Measurements from ENCODE around the gene ANLN.
"Not testable (repeated sequence)": the region's sequence is repeated elsewhere in the genome, so short reads cannot be mapped to it uniquely, and the experiment has no call there.

Gene ANLN

GRCh38 chr7:36389371-36390198, at the start of gene ANLN:
Gene ANLN, plus strand, starts transcription at chr7:36389862. Its CDS starts 165 bp downstream, at chr7:36390027.
- peak; percentile 81 for DNase-seq (ENCODE audit: low read depth, low spot score)

- DNase-seq (ENCODE audit: low read depth, low spot score): no peak
Observed at GRCh38 chr7:36343548-36343947, 46.1 kb upstream of the ANLN start.

GRCh38 chr7:36344622-36345021, 45.0 kb upstream of the ANLN start:
- no peak for DNase-seq (ENCODE audit: low read depth, low spot score)

DNA sequence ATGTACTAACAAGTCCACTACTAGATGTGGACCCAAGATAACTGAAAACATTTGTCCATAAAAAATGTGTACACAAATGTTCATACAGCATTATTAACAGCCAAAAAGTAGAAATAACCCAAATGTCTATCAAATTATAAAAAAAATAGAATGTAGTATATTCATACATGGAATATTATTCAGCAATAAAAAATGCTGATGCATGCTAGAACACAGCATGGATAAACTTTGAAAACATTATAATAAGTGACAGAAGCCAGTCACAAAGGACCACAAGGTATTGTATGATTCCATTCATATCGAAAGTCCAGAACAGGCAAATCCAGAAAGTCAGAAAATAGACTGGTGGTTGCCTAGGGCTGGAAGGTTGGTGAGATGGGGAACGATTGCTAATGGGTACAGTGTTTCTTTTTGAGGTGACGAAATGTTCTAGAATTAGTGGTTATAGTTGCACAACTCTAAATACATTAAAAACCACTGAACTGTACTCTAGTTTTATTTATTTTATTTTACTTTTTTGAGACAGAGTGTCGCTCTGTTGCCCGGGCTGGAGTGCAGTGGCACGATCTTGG, 43.3 kb upstream of the ANLN start:
- DNase-seq (ENCODE audit: low read depth, low spot score): no peak

DNA sequence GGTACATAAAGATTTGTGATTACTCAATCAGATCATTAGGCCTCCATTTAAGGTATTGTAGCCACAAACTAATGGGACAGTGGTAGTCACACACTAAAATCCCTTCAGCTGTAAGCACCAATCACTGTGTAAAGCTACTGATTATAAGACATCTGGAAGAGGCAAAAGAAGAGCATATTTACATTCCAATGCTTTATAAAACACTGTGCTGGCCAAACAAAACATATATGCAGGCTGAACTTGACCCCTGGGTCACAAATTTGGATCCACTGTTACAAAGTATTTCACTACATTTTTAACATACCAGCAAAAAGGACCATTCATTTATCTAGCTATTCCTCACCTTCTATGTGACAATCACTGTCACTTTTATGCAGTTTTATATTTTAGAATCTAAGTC, 41.4 kb upstream of the ANLN start:
- peak; percentile 49 for DNase-seq (ENCODE audit: low read depth, low spot score)

GRCh38 chr7:36348771-36349170, 40.9 kb upstream of the ANLN start:
- DNase-seq (ENCODE audit: low read depth, low spot score): peak; percentile 54

- DNase-seq (ENCODE audit: low read depth, low spot score): no peak
Observed at GRCh38 chr7:36349626-36350025, 40.0 kb upstream of the ANLN start.

DNA sequence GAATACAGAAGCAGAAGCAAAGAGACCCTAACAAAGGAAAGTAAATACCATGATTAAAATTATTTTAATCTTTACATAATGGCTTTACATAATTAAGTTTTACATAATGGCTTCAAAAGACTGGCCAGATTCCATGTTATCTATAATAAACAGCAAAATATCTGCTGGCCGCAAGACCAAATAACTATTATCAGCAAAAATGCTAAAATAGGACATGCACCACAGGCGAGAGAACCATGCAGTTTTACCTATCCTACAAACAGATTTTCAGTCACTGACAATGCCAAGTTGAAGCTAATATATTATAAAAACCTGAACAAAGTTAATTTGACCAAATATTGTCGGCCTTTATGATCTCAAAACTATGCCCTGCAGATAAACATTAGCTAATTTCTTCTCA, 34.2 kb upstream of the ANLN start:
- DNase-seq (ENCODE audit: low read depth, low spot score): no peak

- no peak for DNase-seq (ENCODE audit: low read depth, low spot score)
Observed at GRCh38 chr7:36357054-36357453, 32.6 kb upstream of the ANLN start.

DNA sequence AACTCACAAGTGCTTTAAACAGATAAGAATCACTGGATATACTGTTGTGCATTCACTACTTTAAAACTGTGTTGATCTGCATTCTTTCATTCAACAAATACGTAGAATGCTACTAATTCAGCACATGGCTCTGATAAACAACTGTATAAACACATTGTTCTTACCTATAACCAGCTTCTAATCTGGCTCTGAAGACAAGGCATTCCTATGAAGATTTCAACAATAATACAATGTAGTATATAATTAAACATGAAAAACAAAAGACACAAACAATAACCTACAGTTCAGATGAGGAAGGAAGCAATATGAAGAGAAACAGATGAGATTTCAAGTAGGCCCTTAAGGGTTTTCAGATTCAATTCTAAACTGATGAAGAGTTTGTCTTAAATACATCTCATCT, 31.1 kb upstream of the ANLN start:
- DNase-seq (ENCODE audit: low read depth, low spot score): no peak

DNA sequence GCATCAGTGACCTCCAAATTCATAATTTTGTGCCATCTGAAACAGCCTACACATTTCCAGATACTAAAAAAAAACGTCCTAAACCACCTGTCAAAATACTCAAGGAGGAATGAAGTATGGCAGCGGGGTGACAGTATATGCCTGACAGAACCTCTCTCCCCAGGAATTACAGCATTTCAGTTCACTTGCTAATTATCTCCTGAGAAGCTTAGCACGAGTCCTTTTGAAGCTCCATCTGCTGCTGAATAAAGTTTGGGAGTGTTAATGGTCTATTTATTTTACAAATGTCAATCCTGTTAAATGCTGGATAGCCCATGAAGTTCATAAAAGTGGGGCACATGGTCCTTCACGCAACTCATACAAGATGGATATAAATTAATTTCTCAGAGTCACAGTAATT, 29.4 kb upstream of the ANLN start:
- DNase-seq (ENCODE audit: low read depth, low spot score): no peak

GRCh38 chr7:36361227-36361626, 28.4 kb upstream of the ANLN start:
- DNase-seq (ENCODE audit: low read depth, low spot score): no peak

GRCh38 chr7:36363515-36363914, 26.1 kb upstream of the ANLN start:
- DNase-seq (ENCODE audit: low read depth, low spot score): no peak

DNA sequence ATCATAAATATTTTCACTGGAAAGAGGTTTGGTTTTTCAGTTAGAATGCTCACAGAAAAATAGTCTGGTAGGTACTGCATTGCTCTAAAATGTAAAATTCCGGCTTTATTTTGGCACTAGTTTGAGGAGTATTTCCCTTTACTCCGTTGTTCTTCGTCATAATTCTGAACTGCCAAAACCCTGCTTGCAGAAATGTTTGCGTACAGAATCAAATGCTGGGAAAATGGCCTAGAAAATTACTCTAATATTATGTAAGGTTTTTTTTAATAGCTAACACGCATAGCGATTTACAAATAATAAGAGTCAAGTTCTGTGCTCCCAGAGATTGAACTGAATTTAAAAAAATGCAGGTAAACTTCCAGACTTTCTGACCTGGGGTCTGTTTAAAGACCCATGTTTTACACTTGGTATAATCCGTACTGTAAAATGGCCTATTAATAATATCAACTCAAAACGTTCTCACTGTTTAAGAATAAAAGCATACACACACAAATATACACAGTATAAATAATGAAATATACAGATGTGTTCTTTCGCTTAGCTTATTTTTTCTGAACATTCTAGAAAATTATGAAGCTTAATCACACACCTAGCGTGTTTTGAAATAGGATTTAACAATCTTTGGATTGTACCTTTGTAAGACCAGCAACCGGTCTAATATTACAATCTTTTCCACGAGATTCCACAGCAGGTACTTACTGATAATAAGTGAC, 23.5 kb upstream of the ANLN start:
- DNase-seq (ENCODE audit: low read depth, low spot score): no peak

- peak; percentile 48 for DNase-seq (ENCODE audit: low read depth, low spot score)
Observed at GRCh38 chr7:36366718-36367560, 22.7 kb upstream of the ANLN start.

DNA sequence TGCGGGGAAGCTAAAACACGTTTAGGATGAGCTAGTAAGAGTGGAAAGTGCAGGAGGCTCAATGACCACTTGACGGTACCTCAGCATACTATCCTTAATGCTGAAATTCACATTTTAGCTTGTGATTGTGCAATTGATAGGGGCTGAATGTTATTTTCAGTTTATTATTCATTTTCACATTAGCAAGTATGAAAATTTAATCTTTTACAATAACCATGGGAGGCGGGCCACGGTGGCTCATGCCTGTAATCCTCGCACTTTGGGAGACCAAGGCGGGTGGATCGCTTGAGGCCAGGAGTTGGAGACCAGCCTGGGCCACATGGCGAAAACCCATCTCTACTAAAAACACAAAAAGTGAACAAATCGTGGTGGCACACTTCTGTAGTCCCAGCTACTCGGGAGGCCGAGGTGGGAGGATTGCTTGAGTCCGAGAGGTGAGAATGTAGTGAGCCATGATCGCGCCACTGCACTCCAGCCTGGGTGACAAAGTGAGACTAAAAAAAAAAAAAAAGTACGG, 22.0 kb upstream of the ANLN start:
- no peak for DNase-seq (ENCODE audit: low read depth, low spot score)

- no peak for DNase-seq (ENCODE audit: low read depth, low spot score)
Observed at GRCh38 chr7:36368496-36368895, 21.2 kb upstream of the ANLN start.

GRCh38 chr7:36369171-36369570, 20.5 kb upstream of the ANLN start:
- no peak for DNase-seq (ENCODE audit: low read depth, low spot score)

DNA sequence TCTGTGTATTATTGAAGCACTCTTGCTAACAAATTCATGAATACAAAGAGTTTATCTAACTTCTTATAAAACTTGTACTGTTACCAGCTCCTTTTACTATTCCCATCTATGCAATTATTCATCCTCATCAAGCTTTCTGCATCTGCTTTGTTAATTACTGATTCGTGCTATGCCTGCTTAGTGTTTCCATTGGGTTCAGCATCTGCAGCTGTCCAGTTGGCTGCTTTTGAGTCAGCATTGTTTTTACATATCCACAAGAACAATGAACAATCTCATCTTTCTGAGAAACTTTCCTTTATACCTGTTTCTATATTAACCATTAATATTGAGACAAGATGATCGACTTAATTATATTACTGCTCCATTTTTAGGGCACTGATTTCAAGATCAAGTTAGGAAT, 19.6 kb upstream of the ANLN start:
- DNase-seq (ENCODE audit: low read depth, low spot score): no peak

DNA sequence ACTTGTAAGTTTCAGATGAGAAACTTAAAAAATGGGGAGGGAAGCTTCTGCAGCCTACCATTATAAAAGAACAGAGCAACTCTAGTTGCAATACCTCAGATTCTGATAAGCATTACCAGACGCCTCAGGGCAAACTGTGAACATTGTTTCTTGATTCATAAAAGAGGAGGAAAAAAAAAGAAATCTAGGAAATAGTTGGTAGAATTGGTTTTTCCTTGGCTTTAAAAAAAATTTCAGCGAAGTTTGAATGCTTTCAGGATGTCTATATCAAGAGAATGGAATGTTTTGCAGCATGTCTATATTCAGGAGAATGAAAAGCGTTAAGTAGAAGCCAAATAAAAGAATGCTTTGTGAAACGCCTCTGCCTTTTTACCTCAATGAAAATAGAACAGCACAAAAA, 17.5 kb upstream of the ANLN start:
- DNase-seq (ENCODE audit: low read depth, low spot score): no peak

DNA sequence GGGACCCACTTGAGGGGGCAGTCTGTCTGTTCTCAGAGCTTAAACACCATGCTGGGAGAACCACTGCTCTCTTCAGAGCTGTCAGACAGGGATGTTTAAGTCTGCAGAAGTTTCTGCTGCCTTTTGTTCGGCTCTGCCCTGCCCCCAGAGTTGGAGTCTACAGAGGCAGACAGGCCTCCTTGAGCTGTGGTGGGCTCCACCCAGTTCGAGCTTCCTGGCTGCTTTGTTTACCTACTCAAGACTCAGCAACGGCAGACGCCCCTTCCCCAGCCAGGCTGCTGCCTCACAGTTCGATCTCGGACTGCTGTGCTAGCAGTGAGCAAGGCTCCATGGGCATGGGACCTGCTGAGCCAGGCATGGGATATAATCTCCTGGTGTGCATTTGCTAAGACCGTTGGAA, 11.1 kb upstream of the ANLN start:
- DNase-seq (ENCODE audit: low read depth, low spot score): not testable (repeated sequence)

Measured in brain pericyte (primary cell).